ENCODE measurements around the gene BCL2L2.

The BCL2L2 gene

GRCh38 chr14:23359722-23360447, 53.3 kb downstream of the BCL2L2 start:
- TF ChIP-seq, protein P1, sequence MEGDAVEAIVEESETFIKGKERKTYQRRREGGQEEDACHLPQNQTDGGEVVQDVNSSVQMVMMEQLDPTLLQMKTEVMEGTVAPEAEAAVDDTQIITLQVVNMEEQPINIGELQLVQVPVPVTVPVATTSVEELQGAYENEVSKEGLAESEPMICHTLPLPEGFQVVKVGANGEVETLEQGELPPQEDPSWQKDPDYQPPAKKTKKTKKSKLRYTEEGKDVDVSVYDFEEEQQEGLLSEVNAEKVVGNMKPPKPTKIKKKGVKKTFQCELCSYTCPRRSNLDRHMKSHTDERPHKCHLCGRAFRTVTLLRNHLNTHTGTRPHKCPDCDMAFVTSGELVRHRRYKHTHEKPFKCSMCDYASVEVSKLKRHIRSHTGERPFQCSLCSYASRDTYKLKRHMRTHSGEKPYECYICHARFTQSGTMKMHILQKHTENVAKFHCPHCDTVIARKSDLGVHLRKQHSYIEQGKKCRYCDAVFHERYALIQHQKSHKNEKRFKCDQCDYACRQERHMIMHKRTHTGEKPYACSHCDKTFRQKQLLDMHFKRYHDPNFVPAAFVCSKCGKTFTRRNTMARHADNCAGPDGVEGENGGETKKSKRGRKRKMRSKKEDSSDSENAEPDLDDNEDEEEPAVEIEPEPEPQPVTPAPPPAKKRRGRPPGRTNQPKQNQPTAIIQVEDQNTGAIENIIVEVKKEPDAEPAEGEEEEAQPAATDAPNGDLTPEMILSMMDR (IDR thresholded peaks at IDR 0.05; ENCODE audit: insufficient read depth, low read depth, low read length, missing control alignments) = no peak
- DNase-seq (ENCODE audit: low read depth) = no peak
- H3K4me3 ChIP-seq (ENCODE audit: low read depth, low read length) = no peak overlapping the region

DNA sequence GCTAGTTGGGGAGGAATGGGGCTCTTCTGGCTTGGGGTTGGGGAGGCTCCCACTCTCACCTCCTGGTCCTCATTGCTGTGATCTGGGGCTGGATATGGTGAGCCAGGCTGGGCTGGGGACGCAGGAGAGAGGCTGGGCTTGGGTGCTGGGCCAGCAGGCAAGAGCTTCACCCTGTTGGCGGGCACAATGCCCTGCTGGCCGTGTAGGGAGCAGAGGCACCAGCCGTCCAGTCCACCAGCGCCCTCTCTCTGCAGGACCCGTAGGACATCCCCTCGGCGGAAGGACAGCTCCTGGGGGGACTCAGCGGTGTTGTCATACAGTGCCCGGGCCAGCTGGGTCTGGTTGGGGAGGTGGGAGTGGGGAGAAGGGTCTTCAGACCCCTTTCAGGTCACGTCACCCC, 53.9 kb downstream of the BCL2L2 start:
- TF ChIP-seq, protein P1 (IDR thresholded peaks at IDR 0.05; ENCODE audit: insufficient read depth, low read depth, low read length, missing control alignments) = no peak
- no peak for DNase-seq (ENCODE audit: low read depth)
- no peak overlapping the region for H3K4me3 ChIP-seq (ENCODE audit: low read depth, low read length)

- TF ChIP-seq, protein P1 (IDR thresholded peaks at IDR 0.05; ENCODE audit: insufficient read depth, low read depth, low read length, missing control alignments) = no peak
- DNase-seq (ENCODE audit: low read depth) = peak; percentile 16
- H3K4me3 ChIP-seq (ENCODE audit: low read depth, low read length) = no peak overlapping the region
These were observed 54.7 kb downstream of the BCL2L2 start for GRCh38 chr14:23361320-23361719.

Data from GM12865 (cell line).